Stimulated activated naive CD4-positive, alpha-beta T cell (primary cell): ENCODE results near the gene PSMG2.
"Not testable (repeated sequence)": the region's sequence is repeated elsewhere in the genome, so short reads cannot be mapped to it uniquely, and the experiment has no call there.

Experiments used
- DNase-seq, 6 experiments: peaks; one replicate each; lab custom pipeline; 2025; lab: John Stamatoyannopoulos, UW

PSMG2 gene

GRCh38 chr18:12722731-12723130, 19.9 kb downstream of the PSMG2 start:
- no peak for DNase-seq

GRCh38 chr18:12726331-12726730, 23.5 kb downstream of the PSMG2 start:
- no peak for DNase-seq

- peak; percentile 19 to 76 (median 44) for DNase-seq
These were observed 24.1 kb downstream of the PSMG2 start for GRCh38 chr18:12726774-12727550.

GRCh38 chr18:12737243-12737902, 34.5 kb downstream of the PSMG2 start:
- no peak for DNase-seq

- no peak for DNase-seq
These were observed 38.5 kb downstream of the PSMG2 start for GRCh38 chr18:12741351-12741750.

- no peak for DNase-seq
These were observed 39.6 kb downstream of the PSMG2 start for GRCh38 chr18:12742453-12742852.

- peak in 2 of 6 experiments; percentile 26 to 41 for DNase-seq
These were observed 41.3 kb downstream of the PSMG2 start for GRCh38 chr18:12744103-12744502.

- DNase-seq = no peak
These were observed 42.4 kb downstream of the PSMG2 start for GRCh38 chr18:12745095-12745795.

- DNase-seq = no peak
These were observed 44.9 kb downstream of the PSMG2 start for GRCh38 chr18:12747530-12748315.

- no peak for DNase-seq
These were observed 45.8 kb downstream of the PSMG2 start for GRCh38 chr18:12748671-12749070.

- no peak for DNase-seq
These were observed 46.3 kb downstream of the PSMG2 start for GRCh38 chr18:12749121-12749520.

- peak in 2 of 6 experiments; percentile 10 to 28 for DNase-seq
These were observed 47.4 kb downstream of the PSMG2 start for GRCh38 chr18:12750076-12750714.

- no peak for DNase-seq
These were observed 48.1 kb downstream of the PSMG2 start for GRCh38 chr18:12750715-12751502.

GRCh38 chr18:12751503-12751884, 48.7 kb downstream of the PSMG2 start:
- no peak for DNase-seq

- no peak for DNase-seq
These were observed 49.0 kb downstream of the PSMG2 start for GRCh38 chr18:12751891-12752290.

GRCh38 chr18:12754511-12754910, 51.7 kb downstream of the PSMG2 start:
- no peak for DNase-seq

- not testable (repeated sequence) for DNase-seq
These were observed 52.8 kb downstream of the PSMG2 start for GRCh38 chr18:12755606-12756005.

- DNase-seq = not testable (repeated sequence)
These were observed 53.9 kb downstream of the PSMG2 start for GRCh38 chr18:12756619-12757239.

GRCh38 chr18:12758566-12758965, 55.7 kb downstream of the PSMG2 start:
- not testable (repeated sequence) for DNase-seq

- no peak for DNase-seq
These were observed 62.3 kb downstream of the PSMG2 start for GRCh38 chr18:12765126-12765525.
